HG03354 (cell line): ENCODE data around the gene IL17RD.
A peak's percentile ranks its signal among the peaks of the same experiment; 100 is the strongest.
"Not testable (repeated sequence)": the region's sequence is repeated elsewhere in the genome, so short reads cannot be mapped to it uniquely, and the experiment has no call there.

Experiments
- ATAC-seq: cut with Tn5 transposase; IDR thresholded peaks from one replicate; pipeline ENCODE4 v1.9.1; 2021; ENCODE audit warnings: mild to moderate bottlenecking; ENCODE audit not compliant: unreplicated experiment, poor library complexity, severe bottlenecking

Gene IL17RD

GRCh38 chr3:57098418-57099310, 66.5 kb downstream of the IL17RD start:
- ATAC-seq, result no peak

GRCh38 chr3:57097536-57097935, 67.6 kb downstream of the IL17RD start:
- ATAC-seq, result no peak

GRCh38 chr3:57095363-57095762, 69.8 kb downstream of the IL17RD start:
- ATAC-seq, result no peak

GRCh38 chr3:57094575-57094974, 70.6 kb downstream of the IL17RD start:
- no peak for ATAC-seq

- ATAC-seq, result no peak
These were observed 71.1 kb downstream of the IL17RD start for GRCh38 chr3:57093971-57094535.

GRCh38 chr3:57093489-57093888, 71.7 kb downstream of the IL17RD start:
- no peak for ATAC-seq

- no peak for ATAC-seq
These were observed 73.5 kb downstream of the IL17RD start for GRCh38 chr3:57091521-57092273.

GRCh38 chr3:57089043-57089442, 76.1 kb downstream of the IL17RD start:
- ATAC-seq, result no peak

GRCh38 chr3:57088503-57088902, 76.7 kb downstream of the IL17RD start:
- ATAC-seq, result no peak

- no peak for ATAC-seq
These were observed 77.6 kb downstream of the IL17RD start for GRCh38 chr3:57087361-57088092.

- ATAC-seq, result no peak
These were observed 79.0 kb downstream of the IL17RD start for GRCh38 chr3:57086201-57086600.

GRCh38 chr3:57085211-57085610, 79.9 kb downstream of the IL17RD start:
- no peak for ATAC-seq

- not testable (repeated sequence) for ATAC-seq
These were observed 81.7 kb downstream of the IL17RD start for GRCh38 chr3:57083266-57083995.

GRCh38 chr3:57082481-57082880, 82.7 kb downstream of the IL17RD start:
- no peak for ATAC-seq

- ATAC-seq, result no peak
These were observed 84.0 kb downstream of the IL17RD start for GRCh38 chr3:57081173-57081572.

- no peak for ATAC-seq
These were observed 85.0 kb downstream of the IL17RD start for GRCh38 chr3:57080171-57080570.

GRCh38 chr3:57079474-57079831, 85.7 kb downstream of the IL17RD start:
- no peak for ATAC-seq

- ATAC-seq, result peak; percentile 26
These were observed 86.3 kb downstream of the IL17RD start for GRCh38 chr3:57078635-57079473.

GRCh38 chr3:57078344-57078634, 86.9 kb downstream of the IL17RD start:
- ATAC-seq, result peak; percentile 44
